Small intestine (tissue), 7 donors: ENCODE data around the gene EMC7. TPM values are rescaled to one million over a fixed set of nuclear protein-coding genes. Genes with fewer than 3 reads are reported as not detected.
A peak's percentile ranks its signal among the peaks of the same experiment; 100 is the strongest.

Experiments
- DNase-seq, 2 donors: peaks; one replicate each; pipeline versions ENCODE4 v3.0.0 to v3.0.0-alpha.2; 2013
- FAIRE-seq: peaks from 2 replicates; lab custom pipeline; 2012; peaks lifted over from hg19 to GRCh38; lab: Jason Lieb, UNC
- H3K27ac ChIP-seq, 3 donors: one replicate each; pipeline ENCODE4 v1.5.1; 2013; ENCODE audit warnings: low read length in 2 of 3, mild to moderate bottlenecking in 2 of 3, control low read depth in 1 of 3, inconsistent platforms in 1 of 3, low read depth in 1 of 3, moderate library complexity in 1 of 3
- H3K27me3 ChIP-seq, 3 donors: one replicate each; pipeline ENCODE4 v1.6.1; 2013; ENCODE audit warnings: low read length in 3 of 3, inconsistent platforms in 1 of 3; ENCODE audit not compliant: control insufficient read depth in 3 of 3, insufficient read depth in 3 of 3
- H3K36me3 ChIP-seq, 3 donors: one replicate each; pipeline ENCODE4 v1.6.1; 2013; ENCODE audit warnings: low read length in 3 of 3, inconsistent platforms in 1 of 3, low read depth in 1 of 3, mild to moderate bottlenecking in 1 of 3, moderate library complexity in 1 of 3; ENCODE audit not compliant: control insufficient read depth in 3 of 3, insufficient read depth in 2 of 3
- H3K4me1 ChIP-seq, 3 donors: one replicate each; pipeline ENCODE4 v1.6.1; 2013; ENCODE audit warnings: low read length in 2 of 3, inconsistent platforms in 1 of 3, low read depth in 1 of 3, mild to moderate bottlenecking in 1 of 3, moderate library complexity in 1 of 3; ENCODE audit not compliant: control insufficient read depth in 3 of 3, insufficient read depth in 2 of 3
- H3K4me3 ChIP-seq, 3 donors: one replicate each; pipeline ENCODE4 v1.5.1; 2013; ENCODE audit warnings: low read length in 3 of 3, control low read depth in 1 of 3, inconsistent platforms in 1 of 3, low read depth in 1 of 3, mild to moderate bottlenecking in 1 of 3, moderate library complexity in 1 of 3
- H3K9me3 ChIP-seq, 2 donors: one replicate each; pipeline ENCODE4 v1.6.1; 2013; ENCODE audit warnings: low read depth in 1 of 2, low read length in 1 of 2; ENCODE audit not compliant: control insufficient read depth in 2 of 2, insufficient read depth in 1 of 2
- WGBS, 3 donors: extraction: QIAGEN DNeasy Blood & Tissue Kit; methylation state at CpG; one replicate each; pipeline ENCODE4 v1.1.7; 2013; 5-methylcytosine and 5-hydroxymethylcytosine counted together
- polyA plus RNA-seq, 4 donors: library from polyadenylated mRNA; stranded (reverse) in 3 of 4; unstranded in 1 of 4; fragments of 200-250 nt in 3 of 4; fragments of 120-200 nt in 1 of 4; gene quantifications; one replicate each; pipeline versions ENCODE4 v1.2.1 to v1.2.3, GENCODE V29; 2013
- donor health status: healthy with polysubstance abuse.
- donor health status: control.
- donor health status: control.
- donor health status: Bipolar disorder and iron deficiency.
- donor health status: healthy.

The EMC7 gene
- polyA plus RNA-seq, 4 donors = 38.7 to 86.1 (median 46.6) TPM

GRCh38 chr15:34039790-34040113 is 61.9 kb downstream of the EMC7 start:
- no peak overlapping the region for H3K4me3 ChIP-seq
- H3K9me3 ChIP-seq = no peaks in the 10 kb centered on the region
- H3K36me3 ChIP-seq = no peaks in the 10 kb centered on the region
- FAIRE-seq (no peak), DNase-seq (no peak)
- 53 to 96% (median 76%) methylated on average over 1 of the region's 1 CpG for WGBS, 3 donors
- no peaks in the 10 kb centered on the region for H3K27me3 ChIP-seq
- H3K4me1 ChIP-seq = peaks cover 0 to 6% (median 0%) of the 10 kb centered on the region in 3 donors
- H3K27ac ChIP-seq = peak overlapping the region in 2 of 3 donors; percentile 11 to 63

GRCh38 chr15:34038871-34039789 is 62.5 kb downstream of the EMC7 start, which contains the start of gene AVEN:
TSS of gene AVEN (minus strand) at chr15:34039204. CDS start at chr15:34039046, 158 bp downstream.
- Histone ChIP-seq H3K4me3 (peak within 1 kb of the TSS; percentile 78 to 92 (median 91)), H3K36me3 (no peaks in the 10 kb centered on the region), H3K9me3 (no peaks in the 10 kb centered on the region), H3K27me3 (no peaks in the 10 kb centered on the region), H3K4me1 (peaks cover 0 to 6% (median 0%) of the 10 kb centered on the region in 3 donors), H3K27ac (peak within 1 kb of the TSS; percentile 88 to 99 (median 98))
- no peak for FAIRE-seq
- 1% methylated on average over 48 to 82 of the region's 82 CpGs for WGBS, 3 donors
- peak; percentile 49 to 58 for DNase-seq

DNA sequence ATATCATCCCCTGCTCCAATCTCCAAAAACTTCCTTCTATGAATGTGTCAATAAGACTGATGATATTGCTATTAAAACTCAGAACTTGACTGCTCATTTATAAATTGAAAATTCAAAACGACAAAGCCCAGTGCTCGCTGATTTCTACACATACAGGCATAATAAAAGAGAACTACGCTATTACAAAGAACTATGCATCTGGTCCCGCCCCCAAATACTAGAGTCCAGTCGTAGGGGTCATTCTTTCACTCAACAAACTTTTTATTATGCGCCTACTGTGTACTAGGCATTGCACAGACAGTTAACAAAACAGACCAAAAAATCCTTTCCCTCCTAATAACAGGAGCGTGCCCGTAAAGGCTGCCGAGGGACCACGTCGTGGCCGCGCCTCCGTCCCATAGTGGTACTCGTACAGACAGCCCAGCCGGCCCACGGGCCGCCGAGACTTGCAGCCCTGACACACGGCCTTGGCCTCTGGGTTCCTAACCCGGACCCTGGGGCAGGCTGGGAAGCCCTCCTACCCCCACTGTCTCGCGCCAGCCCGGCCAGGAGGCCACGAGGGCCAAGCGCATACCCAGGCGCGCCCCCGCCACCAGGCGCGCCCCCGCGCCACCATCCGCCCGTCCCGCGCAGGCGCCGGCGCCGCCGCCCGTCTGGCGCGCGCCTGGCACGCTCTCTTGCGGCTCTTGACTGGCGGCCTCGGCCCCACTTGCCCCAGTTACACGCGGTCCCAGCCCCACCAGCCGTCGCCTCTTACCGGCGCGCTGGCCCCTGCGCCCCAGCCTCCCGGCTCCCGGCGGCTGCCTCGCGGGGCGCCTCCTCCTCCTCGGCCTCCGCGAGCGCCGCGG is 63.4 kb downstream of the EMC7 start:
- DNase-seq = peak; percentile 76 to 94
- no peak for FAIRE-seq
- WGBS, 3 donors = 1% methylated on average over 51 to 68 of the region's 70 CpGs
- H3K27me3 ChIP-seq = no peaks in the 10 kb centered on the region
- H3K36me3 ChIP-seq = no peaks in the 10 kb centered on the region
- peak overlapping the region; percentile 78 to 92 (median 91) for H3K4me3 ChIP-seq
- H3K4me1 ChIP-seq = peaks cover 0 to 6% (median 0%) of the 10 kb centered on the region in 3 donors
- H3K9me3 ChIP-seq = no peaks in the 10 kb centered on the region
- H3K27ac ChIP-seq = peak overlapping the region; percentile 88 to 99 (median 98)

Other genes starting within 250 kb of the EMC7 start
- gene CHRM5, start 133.4 kb downstream of the EMC7 start, polyA plus RNA-seq = under 1 TPM in 1 of 4 donors, not detected in 3; 0.52 TPM
- 10 to 100 TPM in 3 of 4 donors, 1 to 10 TPM in 1; 9.1 to 13.4 (median 12.8) TPM for gene AVEN, start 62.7 kb downstream of the EMC7 start, polyA plus RNA-seq
- 1 to 10 TPM in 2 of 4 donors, under 1 TPM in 2; 0.27 to 1.6 (median 0.98) TPM for gene PGBD4, start 221 bp upstream of the EMC7 start, polyA plus RNA-seq
- 10 to 100 TPM in 3 of 4 donors, 1 to 10 TPM in 1; 8.6 to 40.3 (median 13.8) TPM for gene KATNBL1, start 108.2 kb upstream of the EMC7 start, polyA plus RNA-seq
- gene EMC4, start 123.2 kb upstream of the EMC7 start, polyA plus RNA-seq = 100 to 1,000 TPM in 1 of 4 donors, 10 to 100 TPM in 3; 72.1 to 122 (median 81.4) TPM
- 10 to 100 TPM in 1 of 4 donors, 1 to 10 TPM in 3; 3.5 to 26.0 (median 5.8) TPM for gene SLC12A6, start 235.9 kb upstream of the EMC7 start, polyA plus RNA-seq
- 100 to 1,000 TPM; 165 to 422 (median 337) TPM for gene NOP10, start 241.3 kb upstream of the EMC7 start, polyA plus RNA-seq
- gene NUTM1, start 241.5 kb upstream of the EMC7 start, polyA plus RNA-seq = under 1 TPM in 2 of 4 donors, not detected in 2; 0.01 to 0.18 TPM